HepG2 (cell line): ENCODE data around the gene MYO18A.

Experiments used
- CTCF ChIP-seq: sonication (generic); formaldehyde crosslinking; IDR thresholded peaks from 2 replicates; pipeline ENCODE4 v1.5.0; 2020; ENCODE audit warnings: mild to moderate bottlenecking, missing genetic modification reagents, moderate library complexity
- HCFC1 ChIP-seq: fragments of 150-350 bp; IDR thresholded peaks from 2 replicates; pipeline ENCODE4 v1.6.1; 2014; ENCODE audit warnings: low read depth, low read length
- HNRNPL ChIP-seq: fragments of 200-400 bp; formaldehyde crosslinking; IDR thresholded peaks from 2 replicates; pipeline ENCODE4 v1.6.1; 2017; ENCODE audit warnings: mild to moderate bottlenecking, low read depth, low read length
- NFE2 ChIP-seq: sonication (generic); formaldehyde crosslinking; IDR thresholded peaks from 2 replicates; pipeline ENCODE4 v1.4.0; 2020; ENCODE audit warnings: missing genetic modification reagents
- PRDM15 ChIP-seq: sonication (generic); formaldehyde crosslinking; IDR thresholded peaks from 2 replicates; pipeline ENCODE4 v1.4.0; 2020; ENCODE audit warnings: missing genetic modification reagents
- TOE1 ChIP-seq: sonication (generic); formaldehyde crosslinking; IDR thresholded peaks from 2 replicates; pipeline ENCODE4 v1.4.0; 2020; ENCODE audit warnings: mild to moderate bottlenecking, missing genetic modification reagents
- ZBTB40 ChIP-seq, 2 experiments: fragments of 450-650 bp in 1 of 2; sonication (generic) in 1 of 2; formaldehyde crosslinking in 1 of 2; IDR thresholded peaks; 2 replicates each; pipeline versions ENCODE4 v1.6.1 to v1.8.0; 2016 to 2022; ENCODE audit warnings: antibody characterized with exemption in 1 of 2, mild to moderate bottlenecking in 1 of 2, missing genetic modification reagents in 1 of 2
- ZNF275 ChIP-seq: sonication (generic); formaldehyde crosslinking; IDR thresholded peaks from 2 replicates; pipeline ENCODE4 v1.8.0; 2022; ENCODE audit warnings: missing genetic modification reagents, mild to moderate bottlenecking, inconsistent platforms, borderline replicate concordance

GRCh38 chr17:29034510-29034909 lies 145.7 kb downstream of the MYO18A start:
- no peak for TF ChIP-seq ZBTB40 (IDR thresholded peaks at IDR 0.05)
- TF ChIP-seq ZBTB40 (CRISPR knock-in tag; IDR thresholded peaks at IDR 0.05): no peak
- TF ChIP-seq ZNF275 (CRISPR knock-in tag): no peak
- no peak for TF ChIP-seq HNRNPL
- no peak for TF ChIP-seq PRDM15 (CRISPR knock-in tag)
- TF ChIP-seq TOE1: no peak
- no peak for TF ChIP-seq CTCF (CRISPR knock-in tag)
- TF ChIP-seq HCFC1: no peak
- TF ChIP-seq NFE2 (CRISPR knock-in tag): no peak
